HEK293 (cell line): ENCODE measurements around the gene PEX14.

Experiments
- CTCF ChIP-seq: fragments of 450-650 bp; formaldehyde crosslinking; IDR thresholded peaks from 2 replicates; pipeline ENCODE4 v1.5.1; 2016; ENCODE audit warnings: missing biosample characterization, missing genetic modification characterization
- SALL2 ChIP-seq: fragments of 450-650 bp; formaldehyde crosslinking; IDR thresholded peaks from 2 replicates; pipeline ENCODE4 v1.5.0; 2017; ENCODE audit warnings: missing biosample characterization, mild to moderate bottlenecking, missing genetic modification characterization, borderline replicate concordance
- ZNF19 ChIP-seq: fragments of 450-650 bp; formaldehyde crosslinking; IDR thresholded peaks from 2 replicates; pipeline ENCODE4; 2016; ENCODE audit warnings: missing biosample characterization, missing genetic modification characterization, low read depth
- ZNF335 ChIP-seq: fragments of 450-650 bp; formaldehyde crosslinking; conservative IDR thresholded peaks from 2 replicates; pipeline ENCODE4 v1.5.1; 2016; ENCODE audit warnings: missing biosample characterization, missing genetic modification characterization

GRCh38 chr1:10637400-10637799 is 162.7 kb downstream of the PEX14 start:
- TF ChIP-seq CTCF (tag by site-specific recombination) = no peak
- TF ChIP-seq SALL2 = no peak
- TF ChIP-seq ZNF335 (tag by site-specific recombination) = no peak
- TF ChIP-seq ZNF19 (tag by site-specific recombination) = no peak
